Ascending aorta (tissue), 2 donors: Measurements from ENCODE around the gene USF3. TPM values are rescaled to one million over a fixed set of nuclear protein-coding genes. Genes with fewer than 3 reads are reported as not detected.

Source experiments
- DNase-seq, 2 donors: peaks; one replicate each; pipeline ENCODE4 v3.0.0-alpha.2; 2019; ENCODE audit warnings: low spot score in 2 of 2
- H3K27ac ChIP-seq, 2 donors: fragments of 200-600 bp; sonication (generic); one replicate each; pipeline ENCODE4 v1.5.1; 2016 to 2017; ENCODE audit warnings: mild to moderate bottlenecking in 1 of 2
- H3K27me3 ChIP-seq: fragments of 200-600 bp; sonication (generic); one replicate; pipeline ENCODE4 v1.5.1; 2017
- H3K36me3 ChIP-seq, 2 donors: fragments of 200-600 bp; sonication (generic); one replicate each; pipeline ENCODE4 v1.5.1; 2016
- H3K4me1 ChIP-seq, 2 donors: fragments of 200-600 bp; sonication (generic); one replicate each; pipeline ENCODE4 v1.5.1; 2016 to 2017; ENCODE audit warnings: mild to moderate bottlenecking in 1 of 2
- H3K4me3 ChIP-seq, 2 donors: fragments of 200-600 bp; sonication (generic); one replicate each; pipeline ENCODE4 v1.5.1; 2016 to 2017; ENCODE audit warnings: mild to moderate bottlenecking in 1 of 2
- H3K9me3 ChIP-seq, 2 donors: fragments of 200-600 bp; sonication (generic); one replicate each; pipeline ENCODE4 v1.5.1; 2016
- intact Hi-C: fragments of 100-400 bp; cut with DNase I; formaldehyde crosslinking; loops from one replicate; pipeline ENCODE4 v1.15.1; 2023
- total RNA-seq: library from RNA; depleted of rRNA; stranded (reverse); fragments of >200 nt; gene quantifications from one replicate; pipeline ENCODE4 v1.1.0, GENCODE V29; 2016
- TF ChIP-seq, protein P1 (sequence below), 3 experiments: fragments of 200-600 bp in 2 of 3; fragments of 450-650 bp in 1 of 3; sonication (generic) in 2 of 3; IDR thresholded peaks; one replicate each; pipeline ENCODE4 v1.5.1; 2016 to 2019; ENCODE audit warnings: antibody characterized with exemption in 3 of 3, mild to moderate bottlenecking in 1 of 3, moderate library complexity in 1 of 3

Gene USF3
- total RNA-seq, 1 donor from 2014 or later: 16.1 TPM

DNA sequence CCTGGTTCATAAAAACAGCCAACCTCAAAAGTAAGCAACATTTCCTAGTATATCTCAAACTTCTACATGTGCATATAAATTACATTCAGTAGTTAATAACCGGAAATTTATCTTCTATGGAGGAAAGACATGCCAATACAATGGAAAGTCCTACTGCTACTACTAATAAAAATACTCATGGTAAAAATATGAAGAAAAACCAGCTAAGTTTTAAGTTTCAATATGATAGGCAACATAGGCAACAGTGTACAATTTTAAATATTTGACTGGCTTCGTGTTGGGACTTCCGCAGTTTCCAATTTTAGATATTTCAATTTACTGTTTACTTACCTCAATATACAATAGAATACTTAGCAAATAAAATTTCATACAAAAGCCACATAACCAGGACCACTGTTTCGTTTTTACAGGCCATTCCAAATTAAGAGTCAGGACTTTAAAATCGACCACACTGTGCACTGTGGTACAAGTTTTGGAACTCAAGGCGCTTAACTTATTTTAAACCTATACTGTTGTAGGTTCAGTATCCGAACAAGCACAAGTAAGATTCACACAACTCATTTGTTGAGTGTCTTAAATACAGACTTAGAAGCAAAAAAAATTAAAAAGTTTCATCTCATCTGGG, 46.7 kb upstream of the USF3 start:
- H3K9me3 ChIP-seq: no peaks in the 10 kb centered on the region
- H3K27ac ChIP-seq: no peak overlapping the region
- H3K4me1 ChIP-seq: peaks cover 6 to 23% of the 10 kb centered on the region in 2 donors
- no peaks in the 10 kb centered on the region for H3K27me3 ChIP-seq
- DNase-seq: no peak
- TF ChIP-seq, protein P1, sequence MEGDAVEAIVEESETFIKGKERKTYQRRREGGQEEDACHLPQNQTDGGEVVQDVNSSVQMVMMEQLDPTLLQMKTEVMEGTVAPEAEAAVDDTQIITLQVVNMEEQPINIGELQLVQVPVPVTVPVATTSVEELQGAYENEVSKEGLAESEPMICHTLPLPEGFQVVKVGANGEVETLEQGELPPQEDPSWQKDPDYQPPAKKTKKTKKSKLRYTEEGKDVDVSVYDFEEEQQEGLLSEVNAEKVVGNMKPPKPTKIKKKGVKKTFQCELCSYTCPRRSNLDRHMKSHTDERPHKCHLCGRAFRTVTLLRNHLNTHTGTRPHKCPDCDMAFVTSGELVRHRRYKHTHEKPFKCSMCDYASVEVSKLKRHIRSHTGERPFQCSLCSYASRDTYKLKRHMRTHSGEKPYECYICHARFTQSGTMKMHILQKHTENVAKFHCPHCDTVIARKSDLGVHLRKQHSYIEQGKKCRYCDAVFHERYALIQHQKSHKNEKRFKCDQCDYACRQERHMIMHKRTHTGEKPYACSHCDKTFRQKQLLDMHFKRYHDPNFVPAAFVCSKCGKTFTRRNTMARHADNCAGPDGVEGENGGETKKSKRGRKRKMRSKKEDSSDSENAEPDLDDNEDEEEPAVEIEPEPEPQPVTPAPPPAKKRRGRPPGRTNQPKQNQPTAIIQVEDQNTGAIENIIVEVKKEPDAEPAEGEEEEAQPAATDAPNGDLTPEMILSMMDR (IDR thresholded peaks at IDR 0.05): no peak
- intact Hi-C loops: loop anchor here (10.0 kb wide), 2 partner anchors 412 to 688 kb away; no protein-coding TSS in a partner anchor
- H3K36me3 ChIP-seq: no peaks in the 10 kb centered on the region
- H3K4me3 ChIP-seq: peak overlapping the region in 1 of 2 donors; percentile 100

DNA sequence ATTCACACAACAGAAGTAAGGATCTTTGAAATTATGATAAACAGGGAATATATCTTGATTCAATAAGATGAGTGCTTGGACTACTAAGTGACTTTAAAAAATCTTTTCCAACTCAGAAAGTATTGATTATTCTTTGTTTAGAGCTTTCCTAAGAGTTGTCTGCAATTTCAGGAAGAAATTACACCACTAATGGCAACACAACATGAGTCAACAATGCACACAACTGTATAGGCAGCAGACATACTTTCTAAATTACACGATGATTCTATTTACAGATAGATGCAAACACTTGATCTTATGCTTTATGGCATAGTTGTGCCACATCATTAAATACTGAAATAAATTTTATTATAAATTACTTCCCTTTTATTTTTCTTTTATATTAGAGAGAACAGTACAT, 45.2 kb upstream of the USF3 start:
- Histone ChIP-seq H3K9me3 (no peaks in the 10 kb centered on the region), H3K27ac (no peak overlapping the region), H3K4me3 (no peak overlapping the region), H3K36me3 (no peaks in the 10 kb centered on the region), H3K27me3 (no peaks in the 10 kb centered on the region), H3K4me1 (peaks cover 6 to 18% of the 10 kb centered on the region in 2 donors)
- TF ChIP-seq, protein P1 (IDR thresholded peaks at IDR 0.05): no peak
- DNase-seq: no peak
- intact Hi-C loops: loop anchor here (10.0 kb wide), 2 partner anchors 413 to 687 kb away; no protein-coding TSS in a partner anchor

- Histone ChIP-seq H3K36me3 (no peaks in the 10 kb centered on the region), H3K27me3 (no peaks in the 10 kb centered on the region), H3K27ac (no peak overlapping the region), H3K9me3 (no peaks in the 10 kb centered on the region), H3K4me1 (peaks cover 6 to 19% of the 10 kb centered on the region in 2 donors), H3K4me3 (no peak overlapping the region)
- intact Hi-C loops: loop anchor here (10.0 kb wide), 2 partner anchors 414 to 686 kb away; no protein-coding TSS in a partner anchor
- TF ChIP-seq, protein P1 (IDR thresholded peaks at IDR 0.05): no peak
- DNase-seq: no peak
These were observed 44.6 kb upstream of the USF3 start for GRCh38 chr3:113741086-113741485.

GRCh38 chr3:113736548-113737089, 40.2 kb upstream of the USF3 start:
- H3K36me3 ChIP-seq: no peaks in the 10 kb centered on the region
- DNase-seq: no peak
- intact Hi-C loops: loop anchor here (5.0 to 10.0 kb wide), 3 partner anchors 61 to 178 kb away; partner anchors contain the start of gene GRAMD1C
- no peaks in the 10 kb centered on the region for H3K27me3 ChIP-seq
- H3K27ac ChIP-seq: no peak overlapping the region
- TF ChIP-seq, protein P1 (IDR thresholded peaks at IDR 0.05): peak; percentile 56 to 70 (median 69)
- H3K9me3 ChIP-seq: no peaks in the 10 kb centered on the region
- H3K4me3 ChIP-seq: no peak overlapping the region
- H3K4me1 ChIP-seq: peaks cover 0 to 5% of the 10 kb centered on the region in 2 donors

DNA sequence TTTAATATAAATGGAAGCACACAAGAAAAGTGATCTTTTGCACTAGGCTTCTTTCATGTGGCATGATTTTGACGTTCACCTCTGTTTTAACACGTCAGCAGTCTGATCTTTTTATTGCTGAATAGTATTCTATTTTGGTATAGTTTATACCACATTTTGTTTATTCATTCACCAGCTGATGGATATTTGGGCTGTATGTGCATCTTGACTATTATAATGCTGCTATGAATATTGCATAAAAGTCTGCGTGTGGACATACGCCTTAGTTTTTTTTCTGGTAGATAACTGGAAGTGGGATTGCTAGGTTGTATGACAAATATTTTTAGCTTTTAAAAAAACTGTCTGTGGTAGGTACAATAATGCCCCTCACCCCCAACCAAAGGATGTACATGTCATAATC, 35.3 kb upstream of the USF3 start:
- Histone ChIP-seq H3K36me3 (peaks cover 0 to 4% of the 10 kb centered on the region in 2 donors), H3K9me3 (no peaks in the 10 kb centered on the region), H3K27ac (no peak overlapping the region), H3K27me3 (no peaks in the 10 kb centered on the region), H3K4me3 (no peak overlapping the region), H3K4me1 (peaks cover 0 to 1% of the 10 kb centered on the region in 2 donors)
- intact Hi-C loops: loop anchor here (10.0 kb wide), 1 partner anchor 183 kb away; no protein-coding TSS in a partner anchor
- no peak for DNase-seq
- TF ChIP-seq, protein P1 (IDR thresholded peaks at IDR 0.05): no peak
